A673 (cell line): ENCODE measurements around the gene KIF2A. TPM values are rescaled to one million over a fixed set of nuclear protein-coding genes. Genes with fewer than 3 reads are reported as not detected.

Experiments used
- BruUV-seq: library from RNA; stranded (reverse); fragments of 400-500 nt; replicated peaks from 2 replicates; lab custom pipeline; 2021; lab: Mats Ljungman, UMichigan
- CTCF ChIA-PET: fragments of 300-600 bp; sonication (Branson Sonifier 250); formaldehyde crosslinking; loops from one replicate; lab custom pipeline; 2022; ENCODE audit warnings: antibody characterized with exemption; lab: Charles Lee
- POLR2A ChIA-PET: fragments of 300-600 bp; sonication (Branson Sonifier 250); formaldehyde crosslinking; loops from one replicate; lab custom pipeline; 2022; ENCODE audit warnings: antibody characterized with exemption; ENCODE audit not compliant: low non-redundant PET; lab: Charles Lee
- DNase-seq: peaks from one replicate; pipeline ENCODE4 v3.0.0-alpha.2; 2015; ENCODE audit warnings: low spot score
- H3K27ac ChIP-seq: fragments of 200-600 bp; sonication (generic); 2 replicates; pipeline ENCODE4 v1.5.1; 2016; ENCODE audit warnings: mixed run types, low read depth, mild to moderate bottlenecking, mixed read lengths, antibody characterized with exemption, low read length; ENCODE audit not compliant: poor library complexity, severe bottlenecking
- H3K27me3 ChIP-seq: fragments of 200-600 bp; sonication (generic); replicated peaks from 2 replicates; pipeline ENCODE4 v1.6.1; 2017; ENCODE audit warnings: mixed run types, low read depth, mild to moderate bottlenecking, mixed read lengths, antibody characterized with exemption, low read length; ENCODE audit not compliant: insufficient read depth, poor library complexity
- H3K36me3 ChIP-seq: fragments of 200-600 bp; sonication (generic); 2 replicates; pipeline ENCODE4 v1.6.1; 2016; ENCODE audit warnings: mixed run types, mild to moderate bottlenecking, mixed read lengths, antibody characterized with exemption, low read length; ENCODE audit not compliant: insufficient read depth, poor library complexity, severe bottlenecking
- H3K4me1 ChIP-seq: fragments of 200-600 bp; sonication (generic); 2 replicates; pipeline ENCODE4 v1.6.1; 2017; ENCODE audit warnings: mixed run types, mild to moderate bottlenecking, mixed read lengths, antibody characterized with exemption, low read length; ENCODE audit not compliant: insufficient read depth, poor library complexity, severe bottlenecking
- H3K4me3 ChIP-seq: fragments of 200-600 bp; sonication (generic); 2 replicates; pipeline ENCODE4 v1.5.1; 2016; ENCODE audit warnings: low read depth, mixed run types, mild to moderate bottlenecking, mixed read lengths, low read length; ENCODE audit not compliant: poor library complexity, severe bottlenecking
- H3K9me3 ChIP-seq: fragments of 200-600 bp; sonication (generic); 2 replicates; pipeline ENCODE4 v1.6.1; 2016; ENCODE audit warnings: mixed run types, low read depth, mild to moderate bottlenecking, mixed read lengths, antibody characterized with exemption, low read length; ENCODE audit not compliant: poor library complexity, severe bottlenecking
- EZH2 ChIP-seq: fragments of 200-600 bp; sonication (generic); IDR thresholded peaks from 2 replicates; pipeline ENCODE4 v1.6.1; 2017; ENCODE audit warnings: borderline replicate concordance, low read depth, mild to moderate bottlenecking, mixed read lengths, antibody characterized with exemption, low read length; ENCODE audit not compliant: poor library complexity, severe bottlenecking
- intact Hi-C: fragments of 100-400 bp; cut with micrococcal nuclease; formaldehyde crosslinking; loops from one replicate; pipeline ENCODE4 v1.10.0; 2022; ENCODE audit not compliant: unreplicated experiment
- total RNA-seq: library from RNA; stranded (reverse); gene quantifications from 2 replicates; pipeline ENCODE4 v1.2.3, GENCODE V29; 2021
- TF ChIP-seq, protein P1 (sequence below): fragments of 300-800, 200-600 bp; sonication (generic); conservative IDR thresholded peaks from 2 replicates; pipeline ENCODE4 v1.5.1; 2017; ENCODE audit warnings: low read depth, mild to moderate bottlenecking, antibody characterized with exemption, low read length, moderate library complexity, mixed read lengths

KIF2A gene
- total RNA-seq, 1 experiment from 2014 or later: 92.4 TPM

DNA sequence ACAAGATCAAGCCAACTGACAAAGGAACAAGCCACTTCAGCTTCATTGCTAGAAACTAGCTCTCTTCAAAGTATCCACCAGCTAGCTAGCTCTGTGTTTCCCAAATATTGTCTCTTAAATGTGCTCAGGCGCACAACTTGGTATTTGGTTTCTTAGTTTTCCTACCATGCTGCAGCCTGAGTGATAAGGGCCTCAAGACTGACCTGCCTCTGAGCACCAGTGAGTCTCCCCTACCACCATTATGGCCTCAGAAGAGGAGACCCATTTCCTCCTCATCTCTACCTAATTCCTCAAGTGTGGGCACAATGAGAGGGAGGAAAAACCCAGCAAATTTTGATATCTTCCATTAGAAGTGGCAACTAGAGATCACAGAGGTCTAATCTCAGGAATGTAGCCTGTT lies 34.6 kb upstream of the KIF2A start:
- H3K9me3 ChIP-seq: no peaks in the 10 kb centered on the region
- TF ChIP-seq, protein P1, sequence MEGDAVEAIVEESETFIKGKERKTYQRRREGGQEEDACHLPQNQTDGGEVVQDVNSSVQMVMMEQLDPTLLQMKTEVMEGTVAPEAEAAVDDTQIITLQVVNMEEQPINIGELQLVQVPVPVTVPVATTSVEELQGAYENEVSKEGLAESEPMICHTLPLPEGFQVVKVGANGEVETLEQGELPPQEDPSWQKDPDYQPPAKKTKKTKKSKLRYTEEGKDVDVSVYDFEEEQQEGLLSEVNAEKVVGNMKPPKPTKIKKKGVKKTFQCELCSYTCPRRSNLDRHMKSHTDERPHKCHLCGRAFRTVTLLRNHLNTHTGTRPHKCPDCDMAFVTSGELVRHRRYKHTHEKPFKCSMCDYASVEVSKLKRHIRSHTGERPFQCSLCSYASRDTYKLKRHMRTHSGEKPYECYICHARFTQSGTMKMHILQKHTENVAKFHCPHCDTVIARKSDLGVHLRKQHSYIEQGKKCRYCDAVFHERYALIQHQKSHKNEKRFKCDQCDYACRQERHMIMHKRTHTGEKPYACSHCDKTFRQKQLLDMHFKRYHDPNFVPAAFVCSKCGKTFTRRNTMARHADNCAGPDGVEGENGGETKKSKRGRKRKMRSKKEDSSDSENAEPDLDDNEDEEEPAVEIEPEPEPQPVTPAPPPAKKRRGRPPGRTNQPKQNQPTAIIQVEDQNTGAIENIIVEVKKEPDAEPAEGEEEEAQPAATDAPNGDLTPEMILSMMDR: no peak
- no peak for TF ChIP-seq EZH2
- H3K36me3 ChIP-seq: no peaks in the 10 kb centered on the region
- CTCF ChIA-PET: no interaction called here
- no TSS peak for BruUV-seq
- POLR2A ChIA-PET: no interaction called here
- intact Hi-C loops: no loop called here
- no peaks in the 10 kb centered on the region for H3K4me1 ChIP-seq
- H3K27ac ChIP-seq: no peak overlapping the region
- no peak for DNase-seq
- no peaks in the 10 kb centered on the region for H3K27me3 ChIP-seq
- no peak overlapping the region for H3K4me3 ChIP-seq

DNA sequence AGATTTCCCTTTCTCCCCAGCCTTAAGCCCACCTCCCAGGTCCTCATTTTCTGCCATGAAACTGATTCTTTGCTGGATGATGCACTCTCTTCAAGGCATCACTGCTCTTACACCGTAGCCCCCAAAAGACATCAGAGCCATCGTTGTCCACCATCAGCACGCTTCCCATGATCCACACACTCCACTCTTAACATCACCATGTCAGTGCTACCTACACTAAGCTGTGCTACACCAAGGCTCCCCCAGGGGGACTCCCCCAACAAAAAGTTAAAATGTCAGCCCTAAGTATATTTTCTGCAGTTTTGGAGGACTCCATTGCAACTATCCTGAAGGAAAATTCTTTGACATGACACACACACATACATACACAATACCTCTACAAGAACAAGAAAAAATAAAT lies 34.1 kb upstream of the KIF2A start:
- intact Hi-C loops: no loop called here
- no peaks in the 10 kb centered on the region for H3K9me3 ChIP-seq
- H3K27ac ChIP-seq: no peak overlapping the region
- no peak overlapping the region for H3K4me3 ChIP-seq
- CTCF ChIA-PET: no interaction called here
- no peaks in the 10 kb centered on the region for H3K4me1 ChIP-seq
- POLR2A ChIA-PET: no interaction called here
- H3K27me3 ChIP-seq: no peaks in the 10 kb centered on the region
- DNase-seq: no peak
- no peaks in the 10 kb centered on the region for H3K36me3 ChIP-seq
- TF ChIP-seq, protein P1: no peak
- no peak for TF ChIP-seq EZH2
- no TSS peak for BruUV-seq

DNA sequence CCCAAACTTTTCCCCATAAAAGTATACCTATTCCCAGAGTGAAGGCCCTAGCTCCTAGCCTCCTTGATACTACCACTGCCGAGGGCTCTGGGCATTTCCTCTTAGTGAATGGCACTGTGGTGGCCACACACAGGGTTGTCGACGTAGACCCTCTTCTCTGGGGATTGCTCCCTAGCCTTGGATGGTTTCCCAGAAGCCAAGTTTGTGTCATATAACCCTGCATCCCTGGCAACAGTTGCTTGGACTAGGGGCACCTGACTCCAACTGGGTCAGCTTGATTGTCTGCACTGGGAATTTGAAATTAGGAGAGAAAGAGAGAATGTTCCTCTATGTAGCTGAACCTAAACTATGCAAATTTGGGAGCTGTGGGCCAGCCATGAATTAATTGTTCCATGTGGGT lies 32.3 kb upstream of the KIF2A start:
- intact Hi-C loops: no loop called here
- no peak overlapping the region for H3K4me3 ChIP-seq
- no peaks in the 10 kb centered on the region for H3K36me3 ChIP-seq
- H3K27me3 ChIP-seq: no peaks in the 10 kb centered on the region
- ChIA-PET POLR2A (no interaction called here), CTCF (no interaction called here)
- H3K4me1 ChIP-seq: no peaks in the 10 kb centered on the region
- DNase-seq: no peak
- no TSS peak for BruUV-seq
- TF ChIP-seq, protein P1: no peak
- no peak for TF ChIP-seq EZH2
- H3K27ac ChIP-seq: no peak overlapping the region
- no peaks in the 10 kb centered on the region for H3K9me3 ChIP-seq
